ENCODE data around the gene TMEM238L. TPM values are rescaled to one million over a fixed set of nuclear protein-coding genes. Genes with fewer than 3 reads are reported as not detected.

TMEM238L gene
- total RNA-seq, 1 experiment from 2014 or later, result not detected

DNA sequence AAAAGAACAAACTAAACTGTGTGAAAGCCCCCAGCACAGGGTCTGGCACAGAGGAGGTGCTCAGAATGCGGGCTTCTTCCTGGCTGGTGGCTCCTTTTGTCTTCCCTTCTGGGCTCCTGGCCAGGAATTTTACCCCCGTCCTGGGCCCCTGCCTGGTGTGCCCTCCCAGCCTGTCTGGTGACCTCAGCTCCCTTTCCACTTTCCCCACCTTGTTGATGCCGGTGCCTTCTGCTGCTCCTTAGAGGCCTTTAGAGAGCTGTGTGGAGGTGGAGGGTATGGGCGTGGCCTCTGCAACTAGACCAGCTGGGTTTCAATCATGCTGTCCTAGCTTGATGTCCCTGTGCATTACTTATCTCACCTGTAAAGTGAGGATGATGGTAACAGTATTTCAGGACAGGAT is 17.2 kb upstream of the TMEM238L start:
- H3K4me3 ChIP-seq (ENCODE audit: insufficient read depth, low read depth, low read length), result no peak overlapping the region
- no peak for DNase-seq
- H3K36me3 ChIP-seq (replicated peaks; ENCODE audit: control insufficient read depth, insufficient read depth, low read length), result no peaks in the 10 kb centered on the region
- no peaks in the 10 kb centered on the region for H3K27me3 ChIP-seq (ENCODE audit: control insufficient read depth, insufficient read depth, low read length)

DNA sequence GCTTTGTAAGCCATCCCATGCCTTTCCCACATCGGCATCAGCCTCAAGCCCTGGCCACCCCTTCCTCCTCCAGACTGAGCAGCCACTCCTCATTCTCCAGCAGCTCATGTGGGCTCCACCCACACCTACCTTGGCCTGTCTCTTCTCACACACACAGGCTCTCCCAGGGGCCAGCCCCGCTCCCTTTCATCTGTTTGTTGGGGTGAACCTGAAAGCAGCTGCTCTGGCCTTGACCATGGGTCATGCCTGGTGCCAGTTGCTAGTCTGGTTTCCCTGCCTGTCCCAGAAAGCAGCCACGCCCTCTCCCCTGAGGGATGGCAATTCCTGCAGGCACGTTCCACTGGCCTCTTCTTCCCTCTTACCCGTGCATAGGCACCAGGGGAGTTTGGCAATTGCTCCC is 11.4 kb upstream of the TMEM238L start:
- no peaks in the 10 kb centered on the region for H3K36me3 ChIP-seq (replicated peaks; ENCODE audit: control insufficient read depth, insufficient read depth, low read length)
- no peaks in the 10 kb centered on the region for H3K27me3 ChIP-seq (ENCODE audit: control insufficient read depth, insufficient read depth, low read length)
- no peak for DNase-seq

DNA sequence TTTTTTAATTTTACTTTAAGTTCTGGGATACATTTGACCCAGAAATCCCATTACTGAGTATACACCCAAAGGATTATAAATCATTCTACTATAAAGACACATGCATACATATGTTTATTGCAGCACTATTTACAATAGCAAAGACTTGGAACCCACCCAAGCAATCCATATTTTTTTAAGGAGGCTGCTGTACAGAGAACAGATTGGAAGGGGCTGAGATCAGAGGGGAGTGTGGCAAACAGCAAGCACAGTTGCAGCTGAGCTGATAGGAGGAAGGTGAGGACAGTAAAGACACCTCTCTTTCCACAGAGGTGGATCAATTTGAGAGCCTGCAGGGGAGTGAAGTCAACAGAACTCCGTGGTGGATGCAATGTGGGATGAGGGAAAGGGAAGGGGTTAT is 10.2 kb upstream of the TMEM238L start:
- no peak overlapping the region for H3K4me3 ChIP-seq (ENCODE audit: insufficient read depth, low read depth, low read length)
- no peaks in the 10 kb centered on the region for H3K36me3 ChIP-seq (replicated peaks; ENCODE audit: control insufficient read depth, insufficient read depth, low read length)
- H3K27me3 ChIP-seq (ENCODE audit: control insufficient read depth, insufficient read depth, low read length), result no peaks in the 10 kb centered on the region
- no peak for DNase-seq

More for the DNA sequence above, 11.4 kb upstream of the TMEM238L start:
- no peak overlapping the region for H3K4me3 ChIP-seq (ENCODE audit: insufficient read depth, low read depth, low read length)

DNA sequence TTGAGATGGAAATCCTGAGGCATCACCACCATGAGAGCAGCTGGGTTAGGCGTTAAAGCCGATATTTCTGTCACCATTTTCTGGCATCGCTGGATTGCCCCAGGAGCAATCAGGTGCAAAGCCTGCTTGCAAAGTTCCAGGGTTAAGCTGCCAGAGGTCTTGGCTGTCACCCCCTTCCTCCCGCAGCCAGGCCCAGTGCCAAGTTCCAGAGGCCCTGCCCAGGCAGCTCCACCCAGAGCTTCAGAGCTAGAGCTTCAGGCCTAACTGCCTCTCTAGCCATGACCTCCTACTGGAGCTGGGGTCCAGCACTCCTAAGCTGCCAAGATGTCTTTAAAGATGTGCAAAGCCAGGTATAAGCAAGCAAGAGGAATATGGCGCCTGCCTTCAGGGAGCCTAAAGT is 8.8 kb upstream of the TMEM238L start:
- no peaks in the 10 kb centered on the region for H3K27me3 ChIP-seq (ENCODE audit: control insufficient read depth, insufficient read depth, low read length)
- H3K36me3 ChIP-seq (replicated peaks; ENCODE audit: control insufficient read depth, insufficient read depth, low read length), result no peaks in the 10 kb centered on the region
- no peak overlapping the region for H3K4me3 ChIP-seq (ENCODE audit: insufficient read depth, low read depth, low read length)
- no peak for DNase-seq

DNA sequence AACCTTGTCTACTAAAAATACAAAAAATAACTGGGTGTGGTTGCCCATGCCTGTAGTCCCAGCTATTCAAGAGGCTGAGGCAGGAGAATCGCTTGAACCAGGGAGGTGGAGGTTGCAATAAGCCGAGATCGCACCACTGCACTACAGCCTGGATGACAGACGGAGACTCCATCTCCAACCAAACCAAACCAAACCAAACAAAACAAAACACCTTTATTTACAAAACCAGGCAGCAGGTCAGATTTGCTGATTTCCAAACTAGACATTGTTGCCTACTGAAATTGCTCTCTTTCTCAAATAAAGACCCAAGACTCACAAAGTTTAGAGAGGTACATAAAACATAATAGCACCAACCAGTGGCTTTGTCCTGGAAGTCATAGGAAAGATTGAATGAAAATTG is 5.7 kb upstream of the TMEM238L start:
- Histone ChIP-seq H3K4me3 (ENCODE audit: insufficient read depth, low read depth, low read length) (no peak overlapping the region), H3K36me3 (replicated peaks; ENCODE audit: control insufficient read depth, insufficient read depth, low read length) (no peaks in the 10 kb centered on the region), H3K27me3 (ENCODE audit: control insufficient read depth, insufficient read depth, low read length) (no peaks in the 10 kb centered on the region)
- no peak for DNase-seq

DNA sequence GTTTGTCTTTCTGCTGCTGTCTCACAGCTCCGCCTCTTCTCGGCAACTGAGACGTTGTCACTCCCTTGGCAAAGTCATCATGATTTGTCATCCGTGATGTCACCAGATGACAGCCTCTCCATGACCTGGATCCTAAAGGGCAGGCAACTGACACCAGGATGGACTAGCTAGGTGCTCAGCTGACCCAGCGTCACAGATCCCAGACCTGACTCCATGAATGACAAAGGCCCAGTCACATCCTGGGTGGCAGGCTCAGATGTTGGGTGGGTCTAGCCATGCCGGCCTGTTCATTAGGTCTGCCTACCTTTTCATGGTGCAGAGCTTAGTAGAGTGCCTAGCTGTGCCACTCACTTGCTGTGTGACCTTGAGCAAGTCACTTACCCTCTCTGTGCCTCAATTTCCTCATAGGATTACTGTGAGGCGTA is 3.8 kb upstream of the TMEM238L start:
- Histone ChIP-seq H3K36me3 (replicated peaks; ENCODE audit: control insufficient read depth, insufficient read depth, low read length) (no peaks in the 10 kb centered on the region), H3K4me3 (ENCODE audit: insufficient read depth, low read depth, low read length) (no peak overlapping the region), H3K27me3 (ENCODE audit: control insufficient read depth, insufficient read depth, low read length) (no peaks in the 10 kb centered on the region)
- no peak for DNase-seq

DNA sequence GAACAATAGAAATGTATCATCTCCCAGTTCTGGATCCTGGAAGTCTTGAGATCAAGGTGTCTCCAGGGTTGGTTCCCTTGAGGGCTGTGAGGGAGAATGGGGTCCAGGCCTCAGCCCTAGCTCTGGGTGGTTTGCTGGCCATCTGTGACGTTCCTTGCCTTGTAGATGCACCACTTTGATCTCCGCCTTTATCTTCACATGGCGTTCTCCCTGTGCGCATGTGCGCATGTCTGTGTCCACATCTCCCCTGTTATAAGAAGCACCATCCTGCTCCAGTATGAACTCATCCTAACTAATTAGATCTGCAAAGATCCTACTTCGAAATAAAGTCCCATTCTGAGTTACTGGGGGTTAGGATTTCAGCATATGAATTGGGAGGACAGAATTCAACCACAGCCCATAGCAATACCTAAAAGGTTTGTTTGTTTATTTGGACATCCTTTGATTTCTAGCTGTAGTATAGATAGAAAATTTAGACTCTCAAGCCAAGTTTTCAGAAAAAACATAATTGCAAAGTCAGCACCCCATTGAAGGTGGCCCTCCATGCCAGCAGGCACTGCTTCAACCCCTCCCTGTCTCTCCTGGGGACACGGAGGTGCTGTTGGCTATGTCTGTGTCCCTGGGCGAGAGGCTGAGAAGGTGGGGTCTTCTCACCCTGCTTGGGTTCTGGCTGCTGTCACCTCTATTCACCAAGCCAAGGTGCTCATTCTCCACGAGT is 2.8 kb upstream of the TMEM238L start:
- Histone ChIP-seq H3K4me3 (ENCODE audit: insufficient read depth, low read depth, low read length) (no peak overlapping the region), H3K27me3 (ENCODE audit: control insufficient read depth, insufficient read depth, low read length) (no peaks in the 10 kb centered on the region), H3K36me3 (replicated peaks; ENCODE audit: control insufficient read depth, insufficient read depth, low read length) (no peaks in the 10 kb centered on the region)
- no peak for DNase-seq

DNA sequence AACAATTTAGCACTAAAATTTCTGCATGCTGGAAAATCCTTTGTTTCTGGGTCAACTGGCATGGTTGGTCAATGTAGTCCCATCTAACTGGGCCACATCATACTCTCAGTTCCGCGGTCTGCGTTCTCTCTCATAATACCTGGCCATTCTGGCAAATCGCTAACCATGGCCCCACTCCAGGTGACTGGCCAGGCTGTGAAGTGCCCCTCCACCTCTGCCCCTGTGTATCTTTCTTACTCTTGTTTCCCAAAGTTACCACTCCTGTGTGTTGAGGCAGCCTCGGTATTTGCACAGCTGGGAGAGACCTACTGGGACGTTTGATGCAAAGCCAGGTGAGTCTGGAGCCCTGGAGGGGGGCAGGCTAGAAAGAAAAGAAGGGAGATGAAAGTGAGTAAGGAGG is 2.0 kb upstream of the TMEM238L start:
- H3K4me3 ChIP-seq (ENCODE audit: insufficient read depth, low read depth, low read length), result no peak overlapping the region
- H3K36me3 ChIP-seq (replicated peaks; ENCODE audit: control insufficient read depth, insufficient read depth, low read length), result no peaks in the 10 kb centered on the region
- DNase-seq, result no peak

DNA sequence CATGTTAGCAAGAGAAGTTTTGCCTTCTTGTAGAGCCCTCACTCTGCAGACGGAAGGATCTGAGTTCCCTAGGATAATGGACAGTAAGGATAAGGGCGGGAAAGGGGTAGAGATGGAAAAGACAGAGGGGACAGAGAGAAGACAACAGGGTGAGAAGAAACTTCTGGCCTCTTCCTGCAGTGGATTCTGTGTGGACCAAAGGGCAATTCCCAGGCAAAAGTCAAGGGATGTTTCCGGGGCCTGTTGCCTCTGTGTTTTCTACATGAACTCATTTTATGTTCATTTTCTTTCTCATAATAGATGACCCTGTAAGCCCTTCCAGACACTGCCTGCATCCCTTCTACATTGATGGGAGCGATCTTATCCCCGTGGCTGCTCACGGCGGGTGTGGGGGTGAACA is 647 bp upstream of the TMEM238L start:
- no peak overlapping the region for H3K4me3 ChIP-seq (ENCODE audit: insufficient read depth, low read depth, low read length)
- H3K36me3 ChIP-seq (replicated peaks; ENCODE audit: control insufficient read depth, insufficient read depth, low read length), result no peaks in the 10 kb centered on the region
- H3K27me3 ChIP-seq (ENCODE audit: control insufficient read depth, insufficient read depth, low read length), result no peaks in the 10 kb centered on the region
- DNase-seq, result no peak

More for the DNA sequence above, 2.0 kb upstream of the TMEM238L start:
- H3K27me3 ChIP-seq (ENCODE audit: control insufficient read depth, insufficient read depth, low read length), result no peaks in the 10 kb centered on the region

DNA sequence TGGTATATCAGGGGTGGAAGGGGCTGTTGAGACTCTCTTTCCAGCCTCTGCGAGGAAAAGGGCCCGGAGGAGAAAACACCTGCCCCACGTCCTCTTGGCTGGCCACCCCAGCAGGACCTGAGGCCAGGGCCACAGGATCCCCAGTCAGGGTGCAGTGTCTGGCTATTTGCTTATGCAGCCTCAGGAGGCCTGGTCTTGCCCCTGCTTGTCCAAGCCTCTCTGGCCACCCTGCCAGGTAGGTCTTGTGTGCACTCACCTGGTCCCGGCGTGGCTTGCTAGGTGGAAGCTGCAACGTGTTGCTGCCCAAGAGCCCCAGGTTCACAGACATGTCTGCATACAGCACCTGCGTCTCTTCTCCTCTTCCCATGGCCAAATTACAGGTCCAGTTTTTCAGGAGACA is 549 bp downstream of the TMEM238L start:
- H3K4me3 ChIP-seq (ENCODE audit: insufficient read depth, low read depth, low read length), result no peak overlapping the region
- DNase-seq, result no peak
- no peaks in the 10 kb centered on the region for H3K27me3 ChIP-seq (ENCODE audit: control insufficient read depth, insufficient read depth, low read length)
- H3K36me3 ChIP-seq (replicated peaks; ENCODE audit: control insufficient read depth, insufficient read depth, low read length), result no peaks in the 10 kb centered on the region

DNA sequence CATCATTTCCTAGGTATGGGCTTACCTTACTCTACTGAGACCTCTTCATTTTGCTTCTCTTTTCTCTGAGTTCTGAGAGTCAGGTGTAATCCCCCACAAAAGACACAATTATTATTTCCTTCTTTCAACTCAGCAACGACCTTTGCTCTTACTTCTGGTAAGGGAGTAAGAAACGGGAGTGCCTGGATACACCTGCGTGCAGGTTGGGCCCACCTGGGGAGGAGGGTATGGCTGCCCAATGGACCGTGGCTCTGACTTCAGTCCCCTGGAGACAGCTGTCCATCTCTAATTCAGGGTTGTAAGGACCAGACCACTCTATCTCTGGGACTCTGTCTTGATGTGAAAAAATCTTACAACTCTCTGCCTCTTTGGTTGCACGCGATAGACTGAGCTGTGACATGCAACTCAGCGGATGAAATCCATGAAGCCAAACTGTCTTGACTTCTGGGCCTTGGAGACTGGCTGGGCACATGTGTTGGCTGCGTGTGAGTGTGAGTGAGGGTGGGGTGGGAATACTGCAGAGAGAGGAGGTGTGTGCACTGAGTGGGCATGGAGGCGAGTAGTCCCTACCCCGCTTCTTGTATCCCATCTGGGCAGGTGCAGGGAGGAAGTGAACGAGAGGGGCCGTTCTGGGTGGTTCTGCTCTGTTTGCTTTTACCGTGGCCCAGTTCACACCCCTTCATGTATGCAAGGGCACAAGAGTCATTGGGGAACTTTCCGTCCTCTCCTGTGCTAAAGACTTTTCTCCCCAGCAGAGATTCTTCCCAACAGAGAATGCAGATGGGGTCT is 1.2 kb downstream of the TMEM238L start:
- Histone ChIP-seq H3K27me3 (ENCODE audit: control insufficient read depth, insufficient read depth, low read length) (no peaks in the 10 kb centered on the region), H3K36me3 (replicated peaks; ENCODE audit: control insufficient read depth, insufficient read depth, low read length) (no peaks in the 10 kb centered on the region), H3K4me3 (ENCODE audit: insufficient read depth, low read depth, low read length) (no peak overlapping the region)
- DNase-seq, result no peak

DNA sequence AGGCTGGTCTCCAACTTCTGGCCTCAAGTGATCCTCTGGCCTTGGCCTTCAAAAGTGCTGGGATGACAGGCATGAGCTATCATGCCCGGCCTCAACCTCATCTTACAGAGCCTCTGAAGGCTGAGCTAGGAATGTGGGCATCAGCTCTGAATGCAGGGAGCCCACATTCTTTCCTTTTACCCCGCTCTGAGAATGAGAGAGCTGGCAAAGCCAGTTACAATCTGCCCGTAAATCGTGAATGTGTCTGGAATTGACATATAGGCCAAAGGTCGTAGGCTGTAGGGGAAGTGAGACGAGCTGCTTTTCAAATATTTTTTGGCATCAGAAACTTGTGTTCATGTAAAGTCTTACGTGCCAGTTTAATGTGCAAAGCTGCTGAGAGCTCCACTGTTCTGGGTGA is 4.5 kb downstream of the TMEM238L start:
- Histone ChIP-seq H3K4me3 (ENCODE audit: insufficient read depth, low read depth, low read length) (no peak overlapping the region), H3K36me3 (replicated peaks; ENCODE audit: control insufficient read depth, insufficient read depth, low read length) (no peaks in the 10 kb centered on the region), H3K27me3 (ENCODE audit: control insufficient read depth, insufficient read depth, low read length) (no peaks in the 10 kb centered on the region)
- DNase-seq, result no peak

DNA sequence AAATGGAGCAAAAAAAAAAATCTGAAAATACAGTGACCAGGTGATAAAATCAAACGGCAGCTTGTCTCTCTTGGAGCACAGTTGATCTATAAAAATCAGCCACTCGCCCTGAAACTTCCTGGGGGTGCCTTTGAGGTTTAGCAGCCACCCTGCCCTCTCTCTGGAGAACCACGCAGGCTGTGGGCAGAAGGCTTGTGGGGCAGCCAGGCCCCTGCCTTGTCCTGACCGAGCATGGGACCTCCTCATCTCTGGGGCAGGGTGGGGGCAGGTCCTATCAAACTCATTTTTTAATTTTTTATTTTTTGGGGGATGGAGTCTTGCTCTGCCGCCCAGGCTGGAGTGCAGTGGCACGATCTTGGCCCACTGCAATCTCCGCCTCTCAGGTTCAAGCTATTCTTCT is 5.0 kb downstream of the TMEM238L start:
- Histone ChIP-seq H3K4me3 (ENCODE audit: insufficient read depth, low read depth, low read length) (no peak overlapping the region), H3K27me3 (ENCODE audit: control insufficient read depth, insufficient read depth, low read length) (no peaks in the 10 kb centered on the region), H3K36me3 (replicated peaks; ENCODE audit: control insufficient read depth, insufficient read depth, low read length) (no peaks in the 10 kb centered on the region)
- no peak for DNase-seq

DNA sequence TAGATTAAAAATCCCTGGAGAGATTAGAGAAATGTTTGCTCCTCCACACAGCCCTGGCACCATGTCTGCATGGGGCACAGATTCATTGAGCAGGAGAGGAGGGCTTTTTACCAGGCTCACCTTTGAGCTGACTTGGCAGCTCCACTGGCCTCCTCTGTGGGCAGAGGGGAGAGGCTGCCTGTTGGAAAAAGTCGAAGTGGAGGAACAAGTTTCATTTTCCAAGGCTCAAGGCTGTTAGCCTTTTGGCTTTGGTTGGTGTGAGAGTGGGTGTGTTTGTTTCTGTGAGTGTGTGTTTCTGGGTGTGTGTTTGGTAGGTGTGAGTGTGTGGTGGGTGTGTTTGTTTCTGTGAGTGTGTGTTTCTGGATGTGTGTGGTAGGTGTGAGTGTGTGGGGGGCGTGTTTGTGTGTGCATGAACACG is 5.6 kb downstream of the TMEM238L start:
- DNase-seq, result no peak
- no peaks in the 10 kb centered on the region for H3K27me3 ChIP-seq (ENCODE audit: control insufficient read depth, insufficient read depth, low read length)
- H3K4me3 ChIP-seq (ENCODE audit: insufficient read depth, low read depth, low read length), result no peak overlapping the region
- H3K36me3 ChIP-seq (replicated peaks; ENCODE audit: control insufficient read depth, insufficient read depth, low read length), result no peaks in the 10 kb centered on the region
